BE2C (cell line): ENCODE measurements around the gene FBXO27. TPM values are rescaled to one million over a fixed set of nuclear protein-coding genes. Genes with fewer than 3 reads are reported as not detected.
A peak's percentile ranks its signal among the peaks of the same experiment; 100 is the strongest.

ENCODE experiments used
- DNase-seq: peaks from one replicate; pipeline ENCODE4 v3.0.0-alpha.2; 2020
- H3K27me3 ChIP-seq: fragments of 250-450 bp; sonication (Bioruptor Pico); 2 replicates; pipeline ENCODE4 v1.5.1; 2020; ENCODE audit warnings: mild to moderate bottlenecking
- H3K36me3 ChIP-seq: fragments of 250-450 bp; sonication (Bioruptor Pico); 2 replicates; pipeline ENCODE4 v1.5.1; 2020; ENCODE audit warnings: mild to moderate bottlenecking
- H3K4me1 ChIP-seq: fragments of 250-450 bp; sonication (Bioruptor Pico); 2 replicates; pipeline ENCODE4 v1.5.1; 2020
- H3K4me3 ChIP-seq: 2 replicates; pipeline ENCODE4 v1.5.1; 2011; ENCODE audit warnings: low read depth, low read length
- H3K9me3 ChIP-seq: fragments of 250-450 bp; sonication (Bioruptor Pico); 2 replicates; pipeline ENCODE4 v1.5.1; 2020
- polyA plus RNA-seq: library from polyadenylated mRNA; unstranded; fragments of >200 nt; gene quantifications from one replicate; pipeline ENCODE4 v1.2.1, GENCODE V29; 2012; ENCODE audit warnings: low read depth, missing spikeins; ENCODE audit not compliant: insufficient read length, insufficient read depth
- TF ChIP-seq, protein P1 (sequence below): IDR thresholded peaks from 2 replicates; pipeline ENCODE4 v1.5.1; 2012; ENCODE audit warnings: mild to moderate bottlenecking, low read depth, low read length

Gene FBXO27
- polyA plus RNA-seq, result not detected

DNA sequence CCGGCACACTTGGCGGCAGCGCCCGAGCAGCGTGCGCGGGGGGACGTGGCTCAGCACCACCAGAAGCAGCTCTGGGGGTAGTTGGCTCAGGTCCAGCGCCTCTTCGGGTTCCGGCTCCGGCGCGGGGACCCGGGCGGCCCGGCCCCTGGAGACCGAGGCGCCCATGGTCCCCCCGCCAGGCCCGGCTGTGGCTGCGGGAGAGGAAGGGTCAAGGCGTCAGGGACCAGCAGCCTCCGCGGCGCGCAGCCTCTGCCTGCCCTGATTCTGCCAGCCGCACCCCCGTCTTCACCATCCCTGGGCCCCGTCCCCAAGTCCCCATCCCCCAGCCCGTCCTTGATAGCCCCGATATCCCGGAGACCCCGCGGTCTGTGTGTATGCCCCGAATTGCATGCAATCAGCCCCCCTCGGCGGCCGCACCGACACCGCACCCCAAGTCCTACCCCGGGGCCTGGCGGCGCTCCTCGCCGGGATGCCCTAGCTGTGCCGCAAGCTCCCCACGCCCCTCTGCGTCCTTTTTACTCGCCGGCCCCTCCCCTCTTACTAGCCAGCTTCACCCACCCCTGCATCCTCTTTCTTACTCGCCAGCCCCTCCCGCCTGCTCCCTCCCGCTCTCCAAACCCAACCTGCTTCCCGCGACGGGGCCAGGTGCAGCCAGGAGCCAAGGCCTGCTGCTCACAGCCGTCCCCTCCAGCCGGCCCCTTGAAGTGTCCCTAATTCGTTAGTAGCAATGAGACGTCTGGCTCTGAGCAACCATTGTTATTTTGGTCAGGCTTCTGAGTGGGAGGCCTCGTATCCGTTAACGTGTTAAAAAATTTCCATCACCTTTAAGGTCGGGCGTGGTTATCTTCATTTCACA lies at the start of gene FBXO27:
Gene FBXO27 (minus strand): TSS at position 487 of the 856 bp plus-strand sequence. CDS start 322 bp downstream, at position 165.
- TF ChIP-seq, protein P1, sequence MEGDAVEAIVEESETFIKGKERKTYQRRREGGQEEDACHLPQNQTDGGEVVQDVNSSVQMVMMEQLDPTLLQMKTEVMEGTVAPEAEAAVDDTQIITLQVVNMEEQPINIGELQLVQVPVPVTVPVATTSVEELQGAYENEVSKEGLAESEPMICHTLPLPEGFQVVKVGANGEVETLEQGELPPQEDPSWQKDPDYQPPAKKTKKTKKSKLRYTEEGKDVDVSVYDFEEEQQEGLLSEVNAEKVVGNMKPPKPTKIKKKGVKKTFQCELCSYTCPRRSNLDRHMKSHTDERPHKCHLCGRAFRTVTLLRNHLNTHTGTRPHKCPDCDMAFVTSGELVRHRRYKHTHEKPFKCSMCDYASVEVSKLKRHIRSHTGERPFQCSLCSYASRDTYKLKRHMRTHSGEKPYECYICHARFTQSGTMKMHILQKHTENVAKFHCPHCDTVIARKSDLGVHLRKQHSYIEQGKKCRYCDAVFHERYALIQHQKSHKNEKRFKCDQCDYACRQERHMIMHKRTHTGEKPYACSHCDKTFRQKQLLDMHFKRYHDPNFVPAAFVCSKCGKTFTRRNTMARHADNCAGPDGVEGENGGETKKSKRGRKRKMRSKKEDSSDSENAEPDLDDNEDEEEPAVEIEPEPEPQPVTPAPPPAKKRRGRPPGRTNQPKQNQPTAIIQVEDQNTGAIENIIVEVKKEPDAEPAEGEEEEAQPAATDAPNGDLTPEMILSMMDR, result no peak
- H3K36me3 ChIP-seq, result no peaks in the 10 kb centered on the region
- H3K27me3 ChIP-seq, result peaks cover 31% of the 10 kb centered on the region
- H3K4me1 ChIP-seq, result no peaks in the 10 kb centered on the region
- no peaks in the 10 kb centered on the region for H3K9me3 ChIP-seq
- peak within 1 kb of the TSS; percentile 49 for H3K4me3 ChIP-seq
- DNase-seq, result no peak

GRCh38 chr19:39080431-39080830 lies 48.1 kb upstream of the FBXO27 start:
- H3K27me3 ChIP-seq, result peaks cover 54% of the 10 kb centered on the region
- H3K36me3 ChIP-seq, result no peaks in the 10 kb centered on the region
- no peaks in the 10 kb centered on the region for H3K9me3 ChIP-seq
- no peaks in the 10 kb centered on the region for H3K4me1 ChIP-seq
- TF ChIP-seq, protein P1, result no peak
- no peak for DNase-seq
- no peak overlapping the region for H3K4me3 ChIP-seq

DNA sequence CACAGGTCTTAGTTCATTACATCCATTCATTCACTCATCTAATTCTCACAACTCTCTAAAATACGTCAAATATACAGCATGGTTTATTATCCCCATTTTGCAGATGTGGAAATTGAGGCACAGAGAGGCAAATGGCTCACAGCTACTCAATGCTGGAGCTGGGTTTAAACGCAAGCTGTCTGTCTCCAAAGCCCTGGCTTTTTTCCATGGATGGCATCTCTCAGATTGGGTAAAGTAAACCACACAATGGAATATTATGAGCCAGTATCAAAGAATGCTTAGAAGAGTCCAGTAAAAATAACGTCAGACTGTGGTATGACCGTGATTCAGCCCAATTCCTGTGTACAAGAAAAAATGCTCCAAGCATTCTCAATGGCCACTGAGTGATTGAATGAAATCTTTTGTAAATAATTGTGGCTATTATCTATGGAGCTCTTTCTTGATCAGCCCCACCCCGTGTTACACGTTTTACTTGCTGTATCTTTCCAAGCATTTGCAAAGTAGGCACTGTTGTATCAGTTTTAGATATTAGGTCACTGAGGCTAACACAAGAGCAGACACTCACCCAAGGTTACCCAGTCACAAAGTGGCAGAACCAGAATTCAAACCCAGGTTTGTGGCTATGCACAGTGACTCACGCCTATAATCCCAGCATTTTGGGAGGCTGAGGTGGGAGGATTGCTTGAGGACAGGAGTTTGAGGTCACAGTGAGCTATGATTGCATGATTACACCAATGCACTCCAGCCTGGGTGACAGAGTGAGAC lies 46.3 kb upstream of the FBXO27 start:
- Histone ChIP-seq H3K9me3 (no peaks in the 10 kb centered on the region), H3K27me3 (peaks cover 35% of the 10 kb centered on the region), H3K4me1 (no peaks in the 10 kb centered on the region), H3K36me3 (no peaks in the 10 kb centered on the region), H3K4me3 (no peak overlapping the region)
- no peak for DNase-seq
- TF ChIP-seq, protein P1, result no peak

DNA sequence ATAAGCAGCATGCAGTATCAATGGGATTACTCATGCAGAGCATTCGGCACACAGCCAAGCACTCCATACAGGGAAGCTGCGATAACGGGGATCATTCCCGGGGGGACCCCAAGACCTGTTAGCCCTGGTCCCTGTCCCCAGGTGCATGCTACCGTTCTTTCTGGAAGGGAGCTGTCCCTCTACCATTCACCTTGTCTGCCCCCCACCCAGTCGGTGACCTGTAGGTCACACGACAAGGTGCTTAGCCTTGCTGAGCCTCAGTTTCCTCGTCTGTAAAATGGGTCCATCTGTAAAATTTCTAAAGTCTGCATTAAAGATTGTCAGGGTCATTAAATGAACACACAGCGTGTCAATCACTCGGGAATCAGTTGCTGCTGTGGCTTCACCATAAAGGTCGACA lies 45.0 kb upstream of the FBXO27 start:
- DNase-seq, result no peak
- H3K9me3 ChIP-seq, result no peaks in the 10 kb centered on the region
- H3K27me3 ChIP-seq, result peaks cover 28% of the 10 kb centered on the region
- H3K4me1 ChIP-seq, result no peaks in the 10 kb centered on the region
- no peaks in the 10 kb centered on the region for H3K36me3 ChIP-seq
- TF ChIP-seq, protein P1, result no peak
- H3K4me3 ChIP-seq, result no peak overlapping the region

- TF ChIP-seq, protein P1, result no peak
- Histone ChIP-seq H3K9me3 (no peaks in the 10 kb centered on the region), H3K4me3 (no peak overlapping the region), H3K36me3 (no peaks in the 10 kb centered on the region), H3K4me1 (no peaks in the 10 kb centered on the region), H3K27me3 (peaks cover 8% of the 10 kb centered on the region)
- no peak for DNase-seq
Observed at GRCh38 chr19:39074942-39075341, 42.6 kb upstream of the FBXO27 start.

DNA sequence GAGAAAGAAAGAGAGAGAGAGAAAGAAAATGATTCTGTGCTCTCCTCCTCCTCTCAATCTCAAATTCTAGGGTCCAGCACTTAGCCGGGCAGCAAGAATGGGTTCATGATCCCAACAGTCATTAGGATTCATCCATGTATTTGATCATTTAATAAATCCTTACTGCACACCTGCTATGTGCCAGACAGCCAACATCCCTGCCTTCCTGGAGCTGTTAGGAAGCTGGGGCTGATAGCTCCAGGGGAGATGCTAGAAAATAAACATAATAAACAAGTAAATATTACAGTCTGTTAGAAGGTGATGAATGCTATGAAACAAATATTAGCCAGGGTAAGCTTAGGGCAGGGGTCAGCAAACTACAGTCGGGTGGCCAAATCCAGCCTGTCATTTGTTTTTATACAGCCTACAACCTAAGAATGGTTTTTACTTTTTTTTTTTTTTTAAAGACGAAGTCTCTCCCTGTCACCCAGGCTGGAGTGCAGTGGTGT lies 41.9 kb upstream of the FBXO27 start:
- Histone ChIP-seq H3K9me3 (no peaks in the 10 kb centered on the region), H3K27me3 (peaks cover 5% of the 10 kb centered on the region; the same call in 1 of the 2 replicates), H3K36me3 (no peaks in the 10 kb centered on the region), H3K4me3 (no peak overlapping the region), H3K4me1 (no peaks in the 10 kb centered on the region)
- TF ChIP-seq, protein P1, result no peak
- no peak for DNase-seq
